K562 (cell line): ENCODE measurements around the gene DNAJB7. TPM values are rescaled to one million over a fixed set of nuclear protein-coding genes. Genes with fewer than 3 reads are reported as not detected.

Source experiments
- ATAC-seq: fragments of 200-7000 bp; cut with Tn5 transposase; 3 replicates; pipeline ENCODE4 v1.9.1; 2020; ENCODE audit warnings: moderate library complexity
- BruUV-seq: library from RNA; stranded (reverse); fragments of 400-500 nt; replicated peaks from 2 replicates; lab custom pipeline; 2021; lab: Mats Ljungman, UMichigan
- CTCF ChIA-PET: fragments of 300-600 bp; formaldehyde crosslinking; extraction: SDS; loops from one replicate; lab custom pipeline; 2021; ENCODE audit warnings: low intra/inter-chr PET ratio; lab: Yijun Ruan, JAX
- POLR2A ChIA-PET: fragments of 300-600, 350-650 bp; sonication (Branson Sonifier 250); formaldehyde crosslinking; extraction: SDS; loops from one replicate; lab custom pipeline; 2021; ENCODE audit warnings: antibody characterized with exemption, inconsistent platforms; lab: Yijun Ruan, JAX
- DNase-seq, 4 experiments: peaks; one replicate each; pipeline versions ENCODE4 v3.0.0 to v3.0.0-alpha.2; 2011 to 2018; ENCODE audit warnings: low spot score in 3 of 4, mixed read lengths in 3 of 4; ENCODE audit errors: extremely low read depth in 1 of 4
- FAIRE-seq: peaks from 2 replicates; lab custom pipeline; 2011; peaks lifted over from hg19 to GRCh38; lab: Jason Lieb, UNC
- H2AFZ ChIP-seq: 2 replicates; pipeline ENCODE4 v1.6.0; 2011; ENCODE audit warnings: low read depth, low read length, control low read depth, inconsistent platforms
- H3K27ac ChIP-seq: fragments of 200-600 bp; 3 replicates; pipeline ENCODE4 v1.8.0; 2011; ENCODE audit warnings: low read depth, mild to moderate bottlenecking, control low read depth, inconsistent platforms, low read length, moderate library complexity, mixed read lengths; ENCODE audit errors: extremely low read depth
- H3K27me3 ChIP-seq, 2 experiments: fragments of 300-600 bp in 1 of 2; 2 replicates in 1 of 2; 3 replicates in 1 of 2; pipeline versions ENCODE4 v1.6.0 to v1.8.0; 2011; ENCODE audit warnings: inconsistent platforms in 2 of 2, low read length in 2 of 2, mild to moderate bottlenecking in 1 of 2, mixed read lengths in 1 of 2, moderate library complexity in 1 of 2; ENCODE audit not compliant: control insufficient read depth in 2 of 2, insufficient read depth in 2 of 2
- H3K36me3 ChIP-seq: fragments of 300-600 bp; 3 replicates; pipeline ENCODE4 v1.8.0; 2011; ENCODE audit warnings: mild to moderate bottlenecking, low read length, inconsistent platforms; ENCODE audit not compliant: control insufficient read depth, insufficient read depth
- H3K4me1 ChIP-seq, 2 experiments: fragments of 200-600 bp in 1 of 2; replicated peaks in 1 of 2; 2 replicates in 1 of 2; 3 replicates in 1 of 2; pipeline versions ENCODE4 v1.5.1 to v1.8.0; 2011; ENCODE audit warnings: inconsistent platforms in 2 of 2, low read length in 2 of 2, mild to moderate bottlenecking in 1 of 2, mixed read lengths in 1 of 2, moderate library complexity in 1 of 2; ENCODE audit not compliant: control insufficient read depth in 2 of 2, insufficient read depth in 2 of 2
- H3K4me2 ChIP-seq: 2 replicates; pipeline ENCODE4 v1.6.1; 2011; ENCODE audit warnings: low read length, control low read depth, inconsistent platforms, mixed read lengths; ENCODE audit not compliant: insufficient read depth
- H3K4me3 ChIP-seq: fragments of 200-600 bp; sonication (generic), shearing (Covaris generic); 2 replicates; pipeline ENCODE4 v1.5.1; 2016; ENCODE audit warnings: control low read depth, inconsistent platforms
- H3K79me2 ChIP-seq: fragments of 200-600 bp; 3 replicates; pipeline ENCODE4 v1.8.0; 2011; ENCODE audit warnings: low read length, inconsistent platforms; ENCODE audit not compliant: control insufficient read depth, insufficient read depth
- H3K9ac ChIP-seq, 2 experiments: 2 replicates each; pipeline versions ENCODE4 v1.6.0 to v1.6.1; 2011; ENCODE audit warnings: low read depth in 2 of 2, low read length in 2 of 2, control low read depth in 1 of 2, inconsistent platforms in 1 of 2, mild to moderate bottlenecking in 1 of 2, mixed read lengths in 1 of 2; ENCODE audit not compliant: insufficient read depth in 1 of 2
- H3K9me1 ChIP-seq: one replicate; pipeline ENCODE4 v1.6.0; 2011; ENCODE audit warnings: inconsistent platforms, mild to moderate bottlenecking, low read length, moderate library complexity; ENCODE audit not compliant: control insufficient read depth, insufficient read depth
- H3K9me3 ChIP-seq: replicated peaks from 2 replicates; pipeline ENCODE4 v1.5.1; 2011; ENCODE audit warnings: low read depth, low read length, inconsistent platforms; ENCODE audit not compliant: control insufficient read depth, insufficient read depth
- H4K20me1 ChIP-seq: replicated peaks from 2 replicates; pipeline ENCODE4 v1.6.1; 2011; ENCODE audit warnings: low read length, inconsistent platforms, mixed read lengths; ENCODE audit not compliant: control insufficient read depth, insufficient read depth
- EHMT2 ChIP-seq: fragments of 450-650 bp; IDR thresholded peaks from 2 replicates; pipeline ENCODE4 v1.6.1; 2018; ENCODE audit warnings: antibody characterized with exemption
- FOXP1 ChIP-seq: sonication (generic); formaldehyde crosslinking; IDR thresholded peaks from 2 replicates; pipeline ENCODE4 v1.8.0; 2022; ENCODE audit warnings: mild to moderate bottlenecking, missing genetic modification reagents
- HDAC6 ChIP-seq: IDR thresholded peaks from 2 replicates; pipeline ENCODE4 v1.6.1; 2012; ENCODE audit warnings: low read depth, mild to moderate bottlenecking, control low read depth, inconsistent platforms, low read length, moderate library complexity
- MED1 ChIP-seq: sonication (generic); formaldehyde crosslinking; IDR thresholded peaks from 2 replicates; pipeline ENCODE4 v1.8.1; 2023; ENCODE audit warnings: missing genetic modification reagents, borderline replicate concordance
- SRSF3 ChIP-seq: fragments of 200-400 bp; formaldehyde crosslinking; IDR thresholded peaks from 2 replicates; pipeline ENCODE4 v1.6.1; 2016; ENCODE audit warnings: mild to moderate bottlenecking, low read length, moderate library complexity; ENCODE audit not compliant: insufficient read depth
- ZFP30 ChIP-seq: fragments of 250-450 bp; sonication (Bioruptor Pico); IDR thresholded peaks from 2 replicates; pipeline ENCODE4 v1.8.0; 2022; ENCODE audit warnings: moderate library complexity, mild to moderate bottlenecking, inconsistent platforms, borderline replicate concordance
- ZKSCAN1 ChIP-seq: fragments of 150-350 bp; IDR thresholded peaks from 2 replicates; pipeline ENCODE4 v1.6.1; 2016; ENCODE audit warnings: low read depth, low read length
- ZNF121 ChIP-seq: sonication (generic); formaldehyde crosslinking; conservative IDR thresholded peaks from 2 replicates; pipeline ENCODE4 v1.8.0; 2022; ENCODE audit warnings: missing genetic modification reagents
- ZNF274 ChIP-seq: IDR thresholded peaks from 2 replicates; pipeline ENCODE4 v1.6.1; 2011; ENCODE audit warnings: low read depth, mild to moderate bottlenecking, low read length, moderate library complexity, borderline replicate concordance
- ZNF551 ChIP-seq: fragments of 250-450 bp; sonication (Bioruptor Pico); IDR thresholded peaks from 2 replicates; pipeline ENCODE4 v1.5.0; 2021; ENCODE audit warnings: mild to moderate bottlenecking, moderate library complexity
- WGBS: fragments of 100-300 bp; shearing (Covaris generic); methylation state at CpG from one replicate; pipeline ENCODE4 v1.1.6; 2016; ENCODE audit warnings: low coverage, mixed read lengths; ENCODE audit not compliant: insufficient coverage; ENCODE audit errors: missing lambda C conversion rate; 5-methylcytosine and 5-hydroxymethylcytosine counted together
- in situ Hi-C: fragments of 300-500 bp; cut with MboI; formaldehyde crosslinking; loops from 4 replicates; pipeline ENCODE4 v1.15.0; 2018; ENCODE audit warnings: inconsistent platforms, mixed read lengths
- intact Hi-C: fragments of 100-400 bp; cut with micrococcal nuclease; formaldehyde crosslinking; loops from 2 replicates; pipeline ENCODE4 v1.14.2; 2022
- polyA plus RNA-seq, 8 experiments: library from polyadenylated mRNA; depleted of rRNA in 4 of 8; stranded (reverse) in 5 of 8; unstranded in 3 of 8; fragments of >200 nt; fragmentation: Nextera tagmentation in 2 of 8; fragmentation: Illumina TruSeq in 1 of 8; extraction: Ambion mirVana in 2 of 8; extraction: Trizol in 1 of 8; gene quantifications; 2 replicates each; pipeline versions ENCODE4 v1.2.1 to v1.2.3, GENCODE V29; 2011 to 2014; ENCODE audit warnings: inconsistent platforms in 1 of 8, missing spikeins in 1 of 8
- total RNA-seq, 7 experiments: library from RNA; depleted of rRNA in 6 of 7; stranded (reverse); fragments of >200 nt in 6 of 7; fragmentation: Illumina TruSeq in 2 of 7; extraction: Trizol in 2 of 7; gene quantifications; 2 replicates each; pipeline versions ENCODE4 v1.2.1 to v1.2.3, GENCODE V29; 2011 to 2021; ENCODE audit warnings: low replicate concordance in 1 of 7
- TF ChIP-seq, protein P1 (sequence below), 2 experiments: fragments of 450-650 bp in 1 of 2; sonication (generic) in 1 of 2; formaldehyde crosslinking; conservative IDR thresholded peaks; 2 replicates each; pipeline versions ENCODE4 v1.4.0 to v1.8.1; 2020 to 2022; ENCODE audit warnings: mild to moderate bottlenecking in 1 of 2, missing genetic modification reagents in 1 of 2
- TF ChIP-seq, protein P2 (sequence below): fragments of 250-450 bp; sonication (Bioruptor Pico); IDR thresholded peaks from 2 replicates; pipeline ENCODE4 v1.4.0; 2020
- TF ChIP-seq, protein P3 (sequence below): sonication (generic); formaldehyde crosslinking; IDR thresholded peaks from 2 replicates; pipeline ENCODE4 v1.9.0; 2022; ENCODE audit warnings: mild to moderate bottlenecking, missing genetic modification reagents
- TF ChIP-seq, protein P4 (sequence below): sonication (generic); formaldehyde crosslinking; IDR thresholded peaks from 2 replicates; pipeline ENCODE4 v1.8.1; 2022; ENCODE audit warnings: missing genetic modification reagents

Gene DNAJB7
- total and polyA plus RNA-seq, 9 of the 15 experiments (the other 6 are each of a cell fraction or from before 2014, with no cell fraction given), result 0.13 to 0.21 TPM; not detected in 7

DNA sequence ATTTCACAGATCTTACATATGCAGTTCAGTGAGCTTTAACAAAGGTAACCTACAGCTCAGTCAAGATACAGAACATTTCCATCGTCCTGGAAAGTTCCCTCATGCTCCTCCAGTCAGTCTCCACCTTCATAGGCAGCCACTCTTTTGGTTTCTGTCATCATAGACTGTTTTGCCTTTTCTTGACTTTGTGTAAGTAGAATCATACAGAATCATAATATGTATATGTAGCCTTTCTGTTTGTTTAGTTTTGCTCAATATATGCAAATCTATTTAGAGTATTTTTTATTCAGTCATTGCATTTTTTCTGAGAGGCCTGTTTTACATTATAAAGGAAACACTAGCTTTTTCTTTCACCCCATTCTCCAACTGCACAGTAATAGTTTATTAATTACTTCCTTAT is 15.0 kb upstream of the DNAJB7 start:
- no peak for FAIRE-seq
- H3K9me3 ChIP-seq, result no peaks in the 10 kb centered on the region
- H3K9ac ChIP-seq, result no peak overlapping the region
- H3K27ac ChIP-seq, result no peak overlapping the region
- H4K20me1 ChIP-seq, result no peaks in the 10 kb centered on the region
- H3K4me1 ChIP-seq, result no peaks in the 10 kb centered on the region
- no TSS peak for BruUV-seq
- ChIA-PET POLR2A (no interaction called here), CTCF (no interaction called here)
- intact Hi-C loops (no loop called here), in situ Hi-C loops (no loop called here)
- no peak for ATAC-seq
- H3K36me3 ChIP-seq, result peaks cover 13% of the 10 kb centered on the region; the same call in 1 of the 3 replicates
- H3K4me3 ChIP-seq, result no peak overlapping the region
- TF ChIP-seq ZNF274 (no peak), ZNF551 (no peak), EHMT2 (no peak), ZNF121 (CRISPR knock-in tag) (no peak)
- TF ChIP-seq, protein P1, sequence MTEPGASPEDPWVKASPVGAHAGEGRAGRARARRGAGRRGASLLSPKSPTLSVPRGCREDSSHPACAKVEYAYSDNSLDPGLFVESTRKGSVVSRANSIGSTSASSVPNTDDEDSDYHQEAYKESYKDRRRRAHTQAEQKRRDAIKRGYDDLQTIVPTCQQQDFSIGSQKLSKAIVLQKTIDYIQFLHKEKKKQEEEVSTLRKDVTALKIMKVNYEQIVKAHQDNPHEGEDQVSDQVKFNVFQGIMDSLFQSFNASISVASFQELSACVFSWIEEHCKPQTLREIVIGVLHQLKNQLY (CRISPR knock-in tag; conservative IDR thresholded peaks at IDR 0.05), result no peak
- H3K9me1 ChIP-seq, result no peaks in the 10 kb centered on the region
- 82% methylated on average over 1 of the region's 1 CpG for WGBS
- no peaks in the 10 kb centered on the region for H3K79me2 ChIP-seq
- H2AFZ ChIP-seq, result no peak overlapping the region
- H3K4me2 ChIP-seq, result no peak overlapping the region
- no peak for DNase-seq
- no peaks in the 10 kb centered on the region for H3K27me3 ChIP-seq

DNA sequence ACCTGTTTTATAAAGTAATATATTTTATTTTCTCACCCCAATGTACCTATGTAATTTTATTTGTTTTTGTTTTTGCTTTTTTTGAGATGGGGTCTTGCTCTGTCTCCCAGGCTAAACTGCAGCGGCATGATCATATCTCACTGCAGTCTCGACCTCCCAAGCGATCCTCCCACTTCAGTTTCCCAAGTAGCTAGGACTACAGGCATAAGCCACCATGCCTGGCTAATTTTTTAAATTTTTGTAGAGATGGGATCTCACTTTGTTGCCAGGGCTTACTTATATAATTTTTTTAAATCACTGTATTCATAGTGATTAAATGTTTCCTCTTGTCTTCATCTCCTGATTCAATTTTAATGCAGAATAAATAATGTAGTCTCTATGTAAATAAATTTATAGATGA is 13.2 kb upstream of the DNAJB7 start:
- intact Hi-C loops (no loop called here), in situ Hi-C loops (no loop called here)
- Histone ChIP-seq H4K20me1 (no peaks in the 10 kb centered on the region), H3K4me3 (no peak overlapping the region), H3K4me2 (no peak overlapping the region), H3K4me1 (no peaks in the 10 kb centered on the region), H2AFZ (no peak overlapping the region), H3K9me3 (no peaks in the 10 kb centered on the region), H3K9me1 (no peaks in the 10 kb centered on the region), H3K36me3 (peaks cover 13% of the 10 kb centered on the region; the same call in 1 of the 3 replicates), H3K27me3 (no peaks in the 10 kb centered on the region), H3K9ac (no peak overlapping the region), H3K79me2 (no peaks in the 10 kb centered on the region), H3K27ac (no peak overlapping the region)
- 57% methylated on average over 3 of the region's 3 CpGs for WGBS
- CTCF ChIA-PET, result no interaction called here
- FAIRE-seq (no peak), DNase-seq (no peak), ATAC-seq (no peak)
- BruUV-seq, result no TSS peak
- POLR2A ChIA-PET, result no interaction called here
- TF ChIP-seq FOXP1 (CRISPR knock-in tag) (no peak), HDAC6 (no peak), ZFP30 (CRISPR knock-in tag) (no peak), ZKSCAN1 (no peak), SRSF3 (no peak), MED1 (CRISPR knock-in tag) (no peak)
- TF ChIP-seq, protein P2, sequence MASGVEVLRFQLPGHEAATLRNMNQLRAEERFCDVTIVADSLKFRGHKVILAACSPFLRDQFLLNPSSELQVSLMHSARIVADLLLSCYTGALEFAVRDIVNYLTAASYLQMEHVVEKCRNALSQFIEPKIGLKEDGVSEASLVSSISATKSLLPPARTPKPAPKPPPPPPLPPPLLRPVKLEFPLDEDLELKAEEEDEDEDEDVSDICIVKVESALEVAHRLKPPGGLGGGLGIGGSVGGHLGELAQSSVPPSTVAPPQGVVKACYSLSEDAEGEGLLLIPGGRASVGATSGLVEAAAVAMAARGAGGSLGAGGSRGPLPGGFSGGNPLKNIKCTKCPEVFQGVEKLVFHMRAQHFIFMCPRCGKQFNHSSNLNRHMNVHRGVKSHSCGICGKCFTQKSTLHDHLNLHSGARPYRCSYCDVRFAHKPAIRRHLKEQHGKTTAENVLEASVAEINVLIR, result no peak
- TF ChIP-seq, protein P3, sequence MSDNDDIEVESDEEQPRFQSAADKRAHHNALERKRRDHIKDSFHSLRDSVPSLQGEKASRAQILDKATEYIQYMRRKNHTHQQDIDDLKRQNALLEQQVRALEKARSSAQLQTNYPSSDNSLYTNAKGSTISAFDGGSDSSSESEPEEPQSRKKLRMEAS (CRISPR knock-in tag), result no peak
- TF ChIP-seq, protein P4, sequence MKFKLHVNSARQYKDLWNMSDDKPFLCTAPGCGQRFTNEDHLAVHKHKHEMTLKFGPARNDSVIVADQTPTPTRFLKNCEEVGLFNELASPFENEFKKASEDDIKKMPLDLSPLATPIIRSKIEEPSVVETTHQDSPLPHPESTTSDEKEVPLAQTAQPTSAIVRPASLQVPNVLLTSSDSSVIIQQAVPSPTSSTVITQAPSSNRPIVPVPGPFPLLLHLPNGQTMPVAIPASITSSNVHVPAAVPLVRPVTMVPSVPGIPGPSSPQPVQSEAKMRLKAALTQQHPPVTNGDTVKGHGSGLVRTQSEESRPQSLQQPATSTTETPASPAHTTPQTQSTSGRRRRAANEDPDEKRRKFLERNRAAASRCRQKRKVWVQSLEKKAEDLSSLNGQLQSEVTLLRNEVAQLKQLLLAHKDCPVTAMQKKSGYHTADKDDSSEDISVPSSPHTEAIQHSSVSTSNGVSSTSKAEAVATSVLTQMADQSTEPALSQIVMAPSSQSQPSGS (CRISPR knock-in tag), result no peak
